ENCODE data around the gene GRK4. TPM values are rescaled to one million over a fixed set of nuclear protein-coding genes. Genes with fewer than 3 reads are reported as not detected.
"Not testable (repeated sequence)": the region's sequence is repeated elsewhere in the genome, so short reads cannot be mapped to it uniquely, and the experiment has no call there.

Gene GRK4
- total RNA-seq, 1 experiment from 2014 or later: 4.2 TPM

DNA sequence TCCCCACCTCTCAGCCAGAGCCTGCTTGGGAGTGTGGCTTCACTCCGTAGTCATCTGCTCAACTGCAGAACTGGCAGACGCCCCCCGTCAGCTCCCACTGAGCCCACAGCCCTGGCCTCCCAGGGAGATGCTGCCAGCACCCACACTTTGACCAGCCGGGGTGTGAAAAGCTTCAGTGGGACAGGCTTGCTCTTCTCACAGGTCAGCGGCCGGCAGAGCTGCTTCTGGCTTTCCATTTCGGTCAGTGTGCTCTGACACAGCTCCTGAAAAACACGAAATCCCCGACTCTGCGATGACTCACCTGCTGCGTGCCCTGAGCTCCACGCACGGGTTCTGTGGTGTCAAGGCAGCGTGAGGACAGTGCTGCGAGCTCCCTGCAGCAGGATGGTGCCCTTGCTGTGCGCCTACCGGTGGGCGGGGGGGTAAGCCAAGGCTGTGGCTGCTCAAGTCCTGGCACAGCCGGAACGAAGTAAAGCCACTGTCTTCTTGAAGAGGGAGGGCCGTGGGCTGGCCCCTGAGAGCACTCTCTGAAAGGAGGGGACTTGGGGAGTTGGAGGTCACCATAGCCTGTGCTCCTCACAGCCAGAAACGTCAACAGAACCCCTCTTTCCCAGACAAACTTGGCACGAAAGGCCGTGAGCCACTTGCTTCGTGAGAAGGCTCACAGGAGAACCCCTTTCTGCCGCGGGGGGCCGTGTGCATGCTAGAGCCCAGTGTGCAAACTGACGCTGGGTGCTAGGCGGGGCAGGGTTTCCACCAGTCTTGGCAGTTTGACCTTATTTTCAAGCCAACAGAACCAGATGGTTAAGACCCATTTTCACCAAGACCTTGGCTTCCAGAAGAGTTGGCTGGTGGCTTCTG, 23.8 kb upstream of the GRK4 start:
- peak; percentile 81 for DNase-seq (ENCODE audit: low spot score)
- in situ Hi-C loops (cut with HindIII; ENCODE audit: low sequenced_read_pairs): loop anchor here (5.0 kb wide), 1 partner anchor 97 kb away; the partner anchor contains the start of gene ADD1

DNA sequence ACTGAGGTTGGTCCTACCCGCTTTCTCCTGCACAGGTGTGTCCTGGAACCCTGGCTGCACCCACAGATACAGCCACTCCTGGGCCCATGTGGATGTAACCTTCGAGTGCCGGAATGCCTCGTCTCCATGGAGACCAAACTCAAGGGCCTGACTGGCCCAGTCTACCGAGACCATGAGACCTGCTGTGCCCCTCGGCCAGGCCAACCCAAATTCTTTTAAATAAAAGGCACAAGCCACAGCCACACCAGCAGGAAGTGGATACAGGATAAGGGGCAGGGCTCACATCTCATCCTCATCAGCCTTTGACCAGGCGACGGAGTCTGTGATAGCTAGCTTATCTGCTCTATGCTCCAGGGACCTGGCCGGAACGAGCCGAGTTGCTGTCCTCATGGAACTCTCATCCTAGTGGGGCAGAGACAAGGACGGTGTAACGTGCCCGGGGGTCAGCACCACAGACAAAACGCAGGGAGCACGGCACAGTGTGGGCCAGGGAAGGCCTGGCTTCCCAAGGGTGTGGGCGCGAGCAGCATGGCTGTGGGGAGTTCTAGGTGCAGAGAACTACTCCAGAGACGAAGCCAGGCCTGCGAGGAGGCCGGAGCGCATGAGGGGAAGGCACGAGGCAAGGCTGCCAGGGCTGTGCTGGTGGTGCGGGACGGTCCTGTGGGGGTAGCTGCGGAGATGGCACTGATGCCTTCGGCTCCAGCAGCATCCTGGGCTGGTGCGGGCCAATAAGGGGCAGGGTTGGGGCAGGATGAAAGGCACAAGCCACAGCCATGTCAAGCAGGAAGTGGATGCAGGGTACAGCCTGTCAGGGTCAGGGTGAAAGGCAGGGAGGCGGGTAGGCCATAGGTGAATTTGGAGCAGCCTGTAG, 22.9 kb upstream of the GRK4 start:
- DNase-seq (ENCODE audit: low spot score): no peak
- in situ Hi-C loops (cut with HindIII; ENCODE audit: low sequenced_read_pairs): no loop called here

DNA sequence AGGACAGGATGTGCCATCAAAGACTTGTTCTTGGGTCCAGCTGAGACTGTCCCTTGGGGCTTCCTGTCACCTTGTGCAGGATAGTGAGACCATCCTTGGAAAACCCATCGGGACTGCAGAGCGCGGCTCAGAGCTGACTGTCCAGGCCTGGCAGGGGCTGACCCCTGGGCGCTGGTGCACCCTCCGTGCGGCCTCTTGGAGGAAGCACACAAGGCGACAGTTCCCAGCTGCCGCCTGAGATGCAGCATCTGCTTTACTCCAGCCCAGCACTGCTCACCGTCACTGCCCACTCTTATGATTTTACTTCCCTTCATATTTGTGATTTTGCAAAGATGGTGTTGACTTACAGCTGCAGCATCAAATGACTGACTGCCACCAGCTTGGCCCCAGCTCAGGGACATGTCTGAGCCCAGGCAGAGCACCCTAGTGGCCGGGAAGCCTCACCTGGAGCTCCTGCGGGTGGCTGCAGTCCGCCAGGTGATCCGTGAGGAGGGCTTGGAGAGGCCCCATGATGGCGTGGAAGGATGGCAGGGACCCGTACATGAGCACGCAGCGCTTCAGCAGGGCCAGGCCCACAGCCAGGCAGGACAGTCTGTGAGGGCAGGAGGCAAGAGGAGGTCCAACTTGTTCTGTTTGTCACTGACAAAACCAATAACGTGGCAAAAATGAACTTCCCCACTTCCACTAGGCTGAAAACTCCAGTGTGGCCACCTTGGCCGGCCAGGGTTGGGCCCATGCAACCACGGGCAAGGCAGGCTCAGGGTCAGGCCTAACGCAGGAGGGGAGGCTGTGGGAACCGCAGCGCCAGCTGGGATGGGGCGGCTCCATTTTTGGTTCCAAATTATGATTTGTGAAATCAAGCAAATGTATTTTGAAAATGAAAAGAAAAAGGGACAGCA, 22.0 kb upstream of the GRK4 start:
- no peak for DNase-seq (ENCODE audit: low spot score)
- in situ Hi-C loops (cut with HindIII; ENCODE audit: low sequenced_read_pairs): no loop called here

DNA sequence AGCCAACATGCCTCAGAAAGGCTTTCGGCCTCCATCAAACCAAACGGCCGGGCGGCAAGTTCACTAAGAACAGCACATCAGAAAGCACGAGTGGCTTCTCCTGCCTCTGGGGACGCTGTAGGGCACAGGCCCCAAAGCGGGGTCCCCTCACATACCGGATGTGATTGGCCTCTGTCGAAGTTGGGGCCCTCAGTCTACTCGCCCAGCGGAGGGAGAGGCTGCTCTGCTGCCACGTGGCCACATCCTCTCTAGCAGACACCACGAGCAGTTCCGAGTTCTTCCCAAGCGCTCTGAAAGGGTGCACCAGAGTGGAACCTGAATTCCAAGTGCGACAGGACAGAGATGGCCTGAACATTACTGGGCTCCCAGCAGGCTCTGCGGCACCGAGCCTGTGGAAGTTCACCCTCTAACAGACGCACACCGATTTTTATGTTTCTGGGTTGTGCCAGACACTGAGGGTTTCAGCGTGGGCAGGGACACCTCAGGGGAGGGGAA, 21.3 kb upstream of the GRK4 start:
- no peak for DNase-seq (ENCODE audit: low spot score)
- in situ Hi-C loops (cut with HindIII; ENCODE audit: low sequenced_read_pairs): no loop called here

DNA sequence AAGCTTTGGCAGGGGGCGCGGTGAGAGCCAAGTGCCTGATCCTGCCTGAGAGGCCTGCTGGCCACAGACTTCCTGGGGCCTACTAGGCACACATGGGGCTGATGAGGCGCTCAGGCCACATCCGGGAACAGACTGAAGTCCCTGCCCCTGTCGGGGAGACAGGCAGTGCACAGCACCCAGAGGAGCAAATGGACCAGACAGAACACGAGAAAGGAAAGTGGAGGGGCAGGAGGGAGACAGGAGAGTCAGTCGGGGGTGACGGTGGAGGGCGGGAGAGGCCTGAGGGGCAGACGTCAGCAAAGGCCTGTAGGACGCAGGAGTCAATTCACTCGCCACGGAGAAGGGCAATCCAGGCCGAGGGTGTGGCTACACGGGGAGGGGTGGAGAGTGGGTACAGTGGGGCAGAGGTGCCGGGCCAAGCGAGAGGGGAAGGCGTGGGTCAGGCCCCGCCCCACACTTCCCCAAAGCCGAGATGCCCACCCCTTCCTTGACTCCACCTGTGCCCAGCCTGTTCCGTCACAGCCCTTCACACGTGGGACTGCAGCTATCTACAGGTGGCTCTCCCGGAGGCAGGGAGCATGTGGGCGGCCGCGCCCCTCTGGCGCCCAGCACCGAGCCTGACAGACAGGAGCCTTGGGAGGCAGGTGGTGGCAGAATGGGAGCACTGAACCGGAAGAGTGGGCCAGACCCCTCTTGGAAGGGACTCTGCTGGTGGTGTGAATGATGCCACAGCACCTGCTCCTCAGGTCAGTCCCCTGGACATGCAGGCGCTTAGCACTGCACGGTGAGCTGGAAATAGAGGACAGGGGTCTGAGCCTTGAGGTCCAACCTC, 20.6 kb upstream of the GRK4 start:
- in situ Hi-C loops (cut with HindIII; ENCODE audit: low sequenced_read_pairs): no loop called here
- no peak for DNase-seq (ENCODE audit: low spot score)

DNA sequence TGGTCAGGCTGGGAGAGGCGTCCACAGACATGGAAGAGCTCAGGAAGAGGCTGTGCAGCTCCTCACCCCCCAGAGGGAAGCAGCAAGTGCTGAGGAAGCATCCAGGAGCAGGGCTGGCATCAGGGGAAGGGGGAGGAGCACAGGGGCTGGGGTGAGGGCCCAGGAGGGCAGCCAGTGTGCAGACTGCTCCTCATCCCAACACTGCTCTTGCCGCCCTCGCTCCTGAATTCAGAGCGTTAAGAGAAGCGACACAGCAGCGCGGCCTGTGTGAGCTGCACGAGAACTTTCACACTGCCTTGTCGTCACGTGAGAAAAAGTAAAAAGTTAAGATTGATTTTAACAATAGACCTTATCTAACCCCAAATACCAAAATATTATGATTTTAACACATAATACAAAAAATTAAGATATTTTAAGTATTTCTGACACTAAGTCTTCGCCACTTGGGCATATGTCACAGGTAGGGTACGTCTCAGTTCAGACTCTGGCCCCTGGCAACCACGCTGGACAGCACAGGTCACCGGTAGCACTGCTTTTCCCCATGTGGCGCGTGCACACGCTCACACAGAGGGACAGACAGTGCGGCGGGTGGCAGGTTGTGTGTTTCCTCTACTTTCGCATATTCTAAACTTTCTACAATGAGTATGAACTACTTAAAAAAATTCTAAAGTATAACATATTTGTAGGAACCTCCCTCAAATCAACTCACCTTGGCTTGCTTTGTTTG, 19.8 kb upstream of the GRK4 start:
- in situ Hi-C loops (cut with HindIII; ENCODE audit: low sequenced_read_pairs): no loop called here
- DNase-seq (ENCODE audit: low spot score): no peak

DNA sequence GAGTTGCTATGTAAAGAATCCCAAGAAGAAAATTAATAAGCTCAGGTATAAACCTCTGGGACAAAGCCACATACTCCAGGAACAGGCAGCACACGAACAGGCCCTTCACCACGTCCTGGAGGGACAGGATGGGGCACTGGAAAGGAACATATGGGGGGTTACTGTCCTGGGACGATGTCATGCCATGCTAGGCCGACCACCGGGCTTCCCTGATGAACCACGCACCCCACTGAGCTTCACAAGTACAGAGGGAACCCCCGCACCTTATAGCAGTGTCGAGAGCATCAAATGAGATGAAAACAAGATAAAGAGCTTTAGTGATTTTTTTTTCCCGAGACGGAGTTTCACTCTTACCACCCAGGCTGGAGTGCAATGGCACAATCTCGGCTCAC, 19.3 kb upstream of the GRK4 start:
- in situ Hi-C loops (cut with HindIII; ENCODE audit: low sequenced_read_pairs): no loop called here

DNA sequence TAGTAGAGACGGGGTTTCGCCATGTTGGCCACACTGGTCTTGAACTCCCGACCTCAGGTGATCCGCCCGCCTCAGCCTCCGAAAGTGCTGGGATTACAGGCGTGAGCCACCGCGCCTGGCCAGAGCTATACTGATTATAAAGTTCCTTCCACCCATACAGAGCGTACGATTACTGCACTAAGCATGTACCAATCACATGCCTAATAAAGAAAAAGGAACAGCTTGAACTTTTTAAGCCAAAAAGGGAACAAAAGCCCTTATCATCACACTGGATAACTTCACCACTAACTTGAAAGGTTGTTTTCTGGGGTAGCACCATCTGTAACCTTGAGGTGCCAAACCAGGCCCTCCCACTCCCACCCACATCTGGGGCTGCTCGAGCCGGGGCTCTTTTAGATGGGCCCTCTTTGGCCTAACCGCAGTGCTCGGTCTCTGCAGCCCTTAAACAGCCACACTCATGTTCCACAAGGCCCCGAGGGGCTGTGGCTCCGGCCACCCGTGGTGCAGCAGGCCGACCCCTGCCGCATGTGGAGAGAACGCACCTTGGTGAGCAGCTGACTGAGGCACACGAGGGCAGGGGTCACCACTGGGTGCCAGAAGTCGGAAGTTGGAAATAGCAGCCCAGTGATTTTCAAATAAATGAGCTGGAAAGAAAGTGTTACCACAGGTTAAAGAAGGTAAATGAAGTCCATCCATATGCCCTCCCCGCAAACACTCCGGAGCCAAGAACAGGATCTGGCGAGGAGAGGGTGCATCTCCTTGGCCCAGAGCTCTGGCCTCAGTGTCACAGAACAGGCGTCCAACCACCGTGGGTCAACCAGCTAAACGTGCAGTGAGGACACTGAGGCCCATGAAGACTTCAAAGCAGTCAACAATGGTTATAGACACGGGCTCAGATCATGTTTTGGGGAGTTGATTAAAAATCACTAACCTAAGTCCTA, 18.5 kb upstream of the GRK4 start:
- in situ Hi-C loops (cut with HindIII; ENCODE audit: low sequenced_read_pairs): no loop called here

More for the DNA sequence above, 19.3 kb upstream of the GRK4 start:
- DNase-seq (ENCODE audit: low spot score): no peak

DNA sequence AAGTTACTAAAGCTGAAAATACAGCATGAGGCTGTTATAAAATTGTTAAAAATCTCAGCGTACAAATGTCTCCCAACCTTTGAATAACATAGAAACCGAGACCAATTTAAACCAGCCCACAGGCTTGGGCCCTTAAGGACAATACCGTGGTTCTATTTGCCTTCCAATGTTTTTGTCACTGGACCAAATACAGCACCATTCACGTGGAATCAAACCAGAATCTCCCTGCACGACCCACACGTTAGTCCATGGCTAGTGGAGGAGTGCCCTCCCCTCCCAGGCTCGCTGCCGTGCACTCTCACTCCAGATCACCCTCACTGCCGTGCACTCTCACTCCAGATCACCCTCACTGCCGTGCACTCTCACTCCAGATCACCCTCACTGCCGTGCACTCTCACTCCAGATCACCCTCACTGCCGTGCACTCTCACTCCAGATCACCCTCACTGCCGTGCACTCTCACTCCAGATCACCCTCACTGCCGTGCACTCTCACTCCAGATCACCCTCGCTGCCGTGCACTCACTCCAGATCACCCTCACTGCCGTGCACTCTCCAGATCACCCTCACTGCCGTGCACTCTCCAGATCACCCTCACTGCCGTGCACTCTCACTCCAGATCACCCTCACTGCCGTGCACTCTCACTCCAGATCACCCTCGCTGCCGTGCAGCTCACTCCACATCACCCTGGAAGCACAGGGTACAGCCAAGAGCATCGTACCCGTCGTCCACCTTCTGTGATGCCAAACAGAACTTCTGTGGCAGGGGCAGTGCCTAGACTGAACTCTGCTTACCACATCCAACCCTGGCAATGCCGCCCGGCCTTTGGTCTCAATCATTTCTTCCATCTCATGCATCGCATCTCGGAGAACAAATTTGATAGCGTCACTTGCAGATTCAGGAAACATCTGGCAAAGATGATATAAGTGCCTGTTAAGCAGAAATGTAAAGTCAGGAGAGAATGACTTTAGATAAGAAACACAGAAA, 17.5 kb upstream of the GRK4 start:
- in situ Hi-C loops (cut with HindIII; ENCODE audit: low sequenced_read_pairs); DNase-seq (ENCODE audit: low spot score): not testable (repeated sequence)

More for the DNA sequence above, 18.5 kb upstream of the GRK4 start:
- no peak for DNase-seq (ENCODE audit: low spot score)

DNA sequence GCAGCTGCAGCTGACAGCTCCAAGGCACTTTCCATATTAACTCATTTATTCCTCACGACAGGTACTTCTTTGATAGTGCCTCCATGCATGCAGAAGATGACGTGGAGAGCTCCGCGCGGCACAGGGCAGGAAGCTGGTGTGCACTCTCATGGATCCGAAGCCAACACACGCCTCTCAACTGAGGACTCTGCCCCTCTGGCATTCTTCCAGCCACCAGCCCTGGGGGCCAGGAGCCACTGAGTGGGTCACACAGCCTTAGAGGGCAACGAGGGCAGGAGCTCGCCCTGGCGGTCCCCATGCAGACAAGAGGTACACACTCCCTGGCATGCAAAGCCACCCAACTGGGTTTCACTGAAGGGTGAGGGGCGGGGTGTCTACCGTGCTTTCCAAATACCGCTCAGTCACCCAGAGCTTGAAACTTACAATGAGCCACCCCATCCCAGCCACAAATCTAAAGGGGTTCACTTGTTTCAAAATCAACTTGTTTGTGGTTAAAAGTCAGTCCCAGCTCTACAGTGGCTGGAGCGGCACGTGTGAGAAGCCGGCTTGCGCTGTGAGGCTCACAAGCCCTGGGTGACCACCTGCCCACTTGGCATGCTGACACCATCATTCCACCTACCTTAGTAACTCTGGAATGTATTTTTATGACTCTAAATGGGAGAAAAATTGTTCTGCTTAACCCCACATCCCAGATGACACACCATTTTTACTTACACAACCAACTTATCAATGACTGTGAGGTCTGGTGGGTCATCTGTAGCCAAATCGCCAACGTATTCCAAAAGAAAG, 16.4 kb upstream of the GRK4 start:
- in situ Hi-C loops (cut with HindIII; ENCODE audit: low sequenced_read_pairs): no loop called here
- no peak for DNase-seq (ENCODE audit: low spot score)

DNA sequence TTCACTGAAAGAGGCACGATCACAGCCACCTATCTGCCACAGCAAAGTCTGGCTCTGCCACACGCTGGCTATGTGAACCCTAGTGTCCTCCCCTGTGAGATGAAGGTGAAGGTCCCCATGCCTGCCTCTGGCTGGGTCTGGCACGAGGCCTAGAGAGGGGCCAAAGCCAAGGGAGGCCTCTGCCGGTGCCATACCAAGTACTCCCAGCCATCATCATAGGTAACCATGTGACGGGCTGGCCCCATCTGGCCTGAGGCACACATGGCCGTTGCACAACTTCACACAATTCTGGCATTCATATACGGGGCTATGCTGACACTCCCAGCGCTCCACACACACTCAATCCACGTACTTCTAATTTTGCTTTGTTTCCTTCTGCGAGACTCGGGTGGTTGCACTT, 15.4 kb upstream of the GRK4 start:
- in situ Hi-C loops (cut with HindIII; ENCODE audit: low sequenced_read_pairs): no loop called here
- DNase-seq (ENCODE audit: low spot score): no peak

DNA sequence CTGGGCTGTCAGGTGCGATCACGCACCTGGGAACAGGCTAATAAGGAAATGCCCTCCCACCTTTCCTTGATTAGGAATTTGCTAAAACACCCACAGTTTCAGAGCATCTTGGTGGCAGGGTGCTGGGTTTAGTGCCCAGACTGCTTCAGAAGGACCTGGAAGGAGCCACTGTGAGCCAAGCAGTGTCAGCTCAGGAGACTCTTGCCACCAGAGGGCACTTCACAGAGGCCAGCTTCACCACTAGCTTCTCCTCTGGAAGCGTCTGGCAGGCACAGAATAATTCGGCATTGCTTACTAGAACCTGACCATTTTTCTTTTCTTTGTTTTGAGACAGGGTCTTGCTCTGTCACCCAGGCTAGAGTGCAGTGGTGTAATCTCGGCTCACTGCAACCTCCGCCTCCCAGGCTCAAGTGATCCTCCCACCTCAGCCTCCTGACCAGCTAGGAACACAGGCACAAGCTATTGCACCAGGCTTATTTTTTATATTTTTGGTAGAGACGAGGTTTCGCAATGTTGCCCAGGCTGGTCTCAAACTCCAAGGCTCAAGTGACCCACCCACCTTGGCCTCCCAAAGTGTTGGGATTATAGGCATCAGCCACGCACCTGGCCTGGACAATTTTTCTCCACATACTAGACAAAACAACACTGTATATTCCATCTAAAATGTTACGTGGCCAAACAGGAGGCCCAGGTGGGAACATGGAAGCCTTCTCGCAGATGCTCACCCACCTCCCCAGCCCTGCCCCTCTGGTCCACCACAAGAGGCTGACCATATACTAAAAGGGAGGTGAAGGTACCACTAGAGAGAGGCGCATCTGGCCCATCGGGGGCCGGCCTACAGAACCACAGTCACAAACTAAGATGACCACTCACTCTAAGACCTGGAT, 14.2 kb upstream of the GRK4 start:
- in situ Hi-C loops (cut with HindIII; ENCODE audit: low sequenced_read_pairs): no loop called here
- DNase-seq (ENCODE audit: low spot score): peak; percentile 89

DNA sequence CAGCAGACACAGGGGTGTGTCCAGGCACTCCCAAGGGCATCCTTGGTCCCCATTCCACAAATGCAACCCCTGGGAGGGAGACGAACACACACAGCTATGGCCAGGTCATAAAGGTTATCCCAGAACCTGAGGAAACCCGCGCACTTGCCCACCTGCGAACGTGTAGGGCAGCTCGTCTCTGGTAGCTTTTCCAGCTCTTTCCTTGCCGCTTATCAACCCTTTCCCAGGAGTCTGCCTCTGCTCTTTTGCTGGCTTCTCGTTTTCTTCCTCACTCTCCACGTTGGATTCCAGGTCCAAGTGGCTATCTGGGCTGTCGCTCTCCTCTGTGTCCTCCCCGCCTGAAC, 13.6 kb upstream of the GRK4 start:
- in situ Hi-C loops (cut with HindIII; ENCODE audit: low sequenced_read_pairs): no loop called here
- DNase-seq (ENCODE audit: low spot score): no peak
